ENCODE results near the gene MMP15. TPM values are rescaled to one million over a fixed set of nuclear protein-coding genes. Genes with fewer than 3 reads are reported as not detected.
A peak's percentile ranks its signal among the peaks of the same experiment; 100 is the strongest.

Gene MMP15
- total RNA-seq, 4 donors from 2014 or later: 11.4 to 32.9 (median 28.4) TPM

- no peaks in the 10 kb centered on the region for H3K27me3 ChIP-seq
- H3K36me3 ChIP-seq: peaks cover 3 to 55% (median 14%) of the 10 kb centered on the region in 3 donors
- TF ChIP-seq EP300 (IDR thresholded peaks at IDR 0.05) (no peak), POLR2A (IDR thresholded peaks at IDR 0.05) (no peak), CTCF (IDR thresholded peaks at IDR 0.05) (no peak)
- 88 to 90% methylated on average over 4 to 5 of the region's 5 CpGs for WGBS, 2 donors
- no peaks in the 10 kb centered on the region for H3K9me3 ChIP-seq
- H3K27ac ChIP-seq: no peak overlapping the region
- no peak overlapping the region for H3K4me3 ChIP-seq
- DNase-seq (ENCODE audit: low spot score in 2 of 2): no peak
- H3K4me1 ChIP-seq: peaks cover 0 to 27% (median 6%) of the 10 kb centered on the region in 4 donors
Observed at GRCh38 chr16:57993897-57994296, 31.7 kb upstream of the MMP15 start.

GRCh38 chr16:57994361-57994760 is 31.2 kb upstream of the MMP15 start:
- Histone ChIP-seq H3K4me1 (peaks cover 0 to 31% (median 11%) of the 10 kb centered on the region in 4 donors), H3K27me3 (no peaks in the 10 kb centered on the region), H3K4me3 (no peak overlapping the region), H3K9me3 (no peaks in the 10 kb centered on the region), H3K27ac (no peak overlapping the region), H3K36me3 (peaks cover 3 to 55% (median 14%) of the 10 kb centered on the region in 3 donors)
- 90 to 94% methylated on average over 4 of the region's 4 CpGs for WGBS, 2 donors
- TF ChIP-seq EP300 (IDR thresholded peaks at IDR 0.05): no peak
- TF ChIP-seq CTCF (IDR thresholded peaks at IDR 0.05): no peak
- no peak for TF ChIP-seq POLR2A (IDR thresholded peaks at IDR 0.05)
- no peak for DNase-seq (ENCODE audit: low spot score in 2 of 2)

- 23 to 30% methylated on average over 4 of the region's 4 CpGs for WGBS, 2 donors
- H3K36me3 ChIP-seq: peaks cover 3 to 55% (median 14%) of the 10 kb centered on the region in 3 donors
- no peaks in the 10 kb centered on the region for H3K9me3 ChIP-seq
- peak in 4 of 5 experiments; percentile 5 to 20 (median 14) for TF ChIP-seq CTCF (IDR thresholded peaks at IDR 0.05)
- TF ChIP-seq POLR2A (IDR thresholded peaks at IDR 0.05): no peak
- H3K27ac ChIP-seq: no peak overlapping the region
- no peak for DNase-seq (ENCODE audit: low spot score in 2 of 2)
- H3K4me1 ChIP-seq: peaks cover 0 to 35% (median 15%) of the 10 kb centered on the region in 4 donors
- no peaks in the 10 kb centered on the region for H3K27me3 ChIP-seq
- H3K4me3 ChIP-seq: no peak overlapping the region
Observed at GRCh38 chr16:57994778-57995177, 30.8 kb upstream of the MMP15 start.

- 81 to 90% methylated on average over 15 to 18 of the region's 18 CpGs for WGBS, 2 donors
- Histone ChIP-seq H3K9me3 (no peaks in the 10 kb centered on the region), H3K36me3 (peaks cover 3 to 55% (median 14%) of the 10 kb centered on the region in 3 donors), H3K27ac (no peak overlapping the region), H3K27me3 (no peaks in the 10 kb centered on the region), H3K4me1 (peaks cover 0 to 37% (median 16%) of the 10 kb centered on the region in 4 donors), H3K4me3 (no peak overlapping the region)
- DNase-seq (ENCODE audit: low spot score in 2 of 2): no peak
- TF ChIP-seq EP300 (IDR thresholded peaks at IDR 0.05) (no peak), CTCF (IDR thresholded peaks at IDR 0.05) (no peak), POLR2A (IDR thresholded peaks at IDR 0.05) (no peak)
Observed at GRCh38 chr16:57995721-57996405, 29.7 kb upstream of the MMP15 start.

GRCh38 chr16:57996406-57997175 is 29.0 kb upstream of the MMP15 start:
- Histone ChIP-seq H3K27ac (no peak overlapping the region), H3K9me3 (no peaks in the 10 kb centered on the region), H3K36me3 (peaks cover 3 to 55% (median 14%) of the 10 kb centered on the region in 3 donors), H3K27me3 (no peaks in the 10 kb centered on the region), H3K4me1 (peaks cover 0 to 39% (median 17%) of the 10 kb centered on the region in 4 donors), H3K4me3 (no peak overlapping the region)
- no peak for TF ChIP-seq CTCF (IDR thresholded peaks at IDR 0.05)
- TF ChIP-seq EP300 (IDR thresholded peaks at IDR 0.05): no peak
- no peak for TF ChIP-seq POLR2A (IDR thresholded peaks at IDR 0.05)
- WGBS, 2 donors: 95 to 97% methylated on average over 49 of the region's 62 CpGs
- DNase-seq (ENCODE audit: low spot score in 2 of 2): no peak
